SU-DHL-6 (cell line): ENCODE measurements around the gene FAT1.

Experiments used
- H2AFZ ChIP-seq: fragments of 200-600 bp; sonication (generic); 2 replicates; pipeline ENCODE4 v1.6.1; 2014; ENCODE audit warnings: low read depth, mild to moderate bottlenecking, moderate library complexity, mixed read lengths, antibody characterized with exemption, low read length; ENCODE audit not compliant: severe bottlenecking
- H3F3A ChIP-seq: fragments of 200-600 bp; shearing (Covaris generic); 2 replicates; pipeline ENCODE4 v1.6.0; 2016; ENCODE audit warnings: antibody characterized with exemption, mild to moderate bottlenecking; ENCODE audit not compliant: insufficient read depth
- H3K27ac ChIP-seq: fragments of 200-600 bp; sonication (generic); 2 replicates; pipeline ENCODE4 v1.5.1; 2016; ENCODE audit warnings: low read depth, mild to moderate bottlenecking, low read length, moderate library complexity, mixed read lengths
- H3K27me3 ChIP-seq: fragments of 200-600 bp; sonication (generic), shearing (Covaris generic); 2 replicates; pipeline ENCODE4 v1.6.0; 2014; ENCODE audit warnings: mild to moderate bottlenecking, low read length
- H3K36me3 ChIP-seq: fragments of 200-600 bp; sonication (generic); 2 replicates; pipeline ENCODE4 v1.6.1; 2014; ENCODE audit warnings: mild to moderate bottlenecking, low read length, mixed read lengths
- H3K4me2 ChIP-seq: fragments of 300-600, 200-600 bp; shearing (Covaris generic), sonication (generic); 2 replicates; pipeline ENCODE4 v1.6.0; 2014; ENCODE audit warnings: low read length, low read depth, mild to moderate bottlenecking; ENCODE audit not compliant: poor library complexity, severe bottlenecking
- H3K4me3 ChIP-seq: fragments of 200-600 bp; sonication (generic); 2 replicates; pipeline ENCODE4 v1.5.1; 2014; ENCODE audit warnings: antibody characterized with exemption, low read length, mild to moderate bottlenecking, mixed read lengths; ENCODE audit not compliant: insufficient read depth, poor library complexity, severe bottlenecking
- H3K79me2 ChIP-seq: fragments of 200-600 bp; sonication (generic); 2 replicates; pipeline ENCODE4 v1.6.1; 2014; ENCODE audit warnings: mild to moderate bottlenecking, low read length, moderate library complexity; ENCODE audit not compliant: insufficient read depth
- H3K9ac ChIP-seq: fragments of 200-600 bp; sonication (generic); 2 replicates; pipeline ENCODE4 v1.7.0; 2014; ENCODE audit warnings: mild to moderate bottlenecking, low read length
- H3K9me2 ChIP-seq: fragments of 200-600 bp; sonication (generic); replicated peaks from 2 replicates; pipeline ENCODE4 v1.6.1; 2014; ENCODE audit warnings: low read length; ENCODE audit not compliant: insufficient read depth
- H3K9me3 ChIP-seq: fragments of 200-600 bp; sonication (generic); 2 replicates; pipeline ENCODE4 v1.6.1; 2014; ENCODE audit warnings: low read length, mixed read lengths; ENCODE audit not compliant: insufficient read depth
- H4K20me1 ChIP-seq: fragments of 200-600 bp; sonication (generic); 2 replicates; pipeline ENCODE4 v1.6.1; 2014; ENCODE audit warnings: low read depth, mild to moderate bottlenecking, antibody characterized with exemption, low read length, moderate library complexity, mixed read lengths
- EZH2phosphoT487 ChIP-seq: fragments of 200-600 bp; sonication (generic), shearing (Covaris generic); conservative IDR thresholded peaks from 2 replicates; pipeline ENCODE4 v1.6.1; 2018; ENCODE audit warnings: mild to moderate bottlenecking, antibody characterized with exemption, low read length, moderate library complexity, mixed read lengths
- TF ChIP-seq, protein P1 (sequence below): fragments of 200-600 bp; sonication (generic); IDR thresholded peaks from one replicate; pipeline ENCODE4 v1.5.1; 2017; ENCODE audit warnings: antibody characterized with exemption, mild to moderate bottlenecking, low read length, moderate library complexity; ENCODE audit not compliant: insufficient read depth, poor library complexity, severe bottlenecking

Gene FAT1

DNA sequence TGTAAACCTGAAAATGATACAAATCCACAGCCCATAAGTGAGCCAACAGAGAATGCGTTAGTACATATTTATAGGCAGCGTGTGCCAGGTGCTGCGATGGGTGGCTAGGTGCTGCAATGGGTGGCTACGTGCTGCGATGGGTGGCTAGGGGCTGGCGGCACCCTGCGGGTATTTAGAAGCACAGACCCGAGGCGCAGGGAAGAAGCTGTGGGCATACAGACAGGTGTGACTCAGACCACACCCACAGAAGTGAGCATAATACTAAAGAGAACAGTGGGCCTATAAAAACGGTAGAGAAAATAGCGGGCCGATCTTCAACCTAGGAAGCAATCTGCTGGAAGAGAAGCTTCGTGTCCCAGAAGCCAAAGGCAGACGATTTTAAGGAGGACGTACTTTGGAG, 81.1 kb downstream of the FAT1 start:
- Histone ChIP-seq H3K9ac (no peak overlapping the region), H3K4me2 (no peak overlapping the region), H3K9me2 (no peaks in the 10 kb centered on the region), H3F3A (no peaks in the 10 kb centered on the region), H4K20me1 (no peaks in the 10 kb centered on the region), H2AFZ (no peak overlapping the region), H3K4me3 (no peak overlapping the region), H3K36me3 (no peaks in the 10 kb centered on the region), H3K27me3 (no peaks in the 10 kb centered on the region), H3K79me2 (no peaks in the 10 kb centered on the region), H3K9me3 (no peaks in the 10 kb centered on the region), H3K27ac (no peak overlapping the region)
- TF ChIP-seq EZH2phosphoT487, result no peak
- TF ChIP-seq, protein P1, sequence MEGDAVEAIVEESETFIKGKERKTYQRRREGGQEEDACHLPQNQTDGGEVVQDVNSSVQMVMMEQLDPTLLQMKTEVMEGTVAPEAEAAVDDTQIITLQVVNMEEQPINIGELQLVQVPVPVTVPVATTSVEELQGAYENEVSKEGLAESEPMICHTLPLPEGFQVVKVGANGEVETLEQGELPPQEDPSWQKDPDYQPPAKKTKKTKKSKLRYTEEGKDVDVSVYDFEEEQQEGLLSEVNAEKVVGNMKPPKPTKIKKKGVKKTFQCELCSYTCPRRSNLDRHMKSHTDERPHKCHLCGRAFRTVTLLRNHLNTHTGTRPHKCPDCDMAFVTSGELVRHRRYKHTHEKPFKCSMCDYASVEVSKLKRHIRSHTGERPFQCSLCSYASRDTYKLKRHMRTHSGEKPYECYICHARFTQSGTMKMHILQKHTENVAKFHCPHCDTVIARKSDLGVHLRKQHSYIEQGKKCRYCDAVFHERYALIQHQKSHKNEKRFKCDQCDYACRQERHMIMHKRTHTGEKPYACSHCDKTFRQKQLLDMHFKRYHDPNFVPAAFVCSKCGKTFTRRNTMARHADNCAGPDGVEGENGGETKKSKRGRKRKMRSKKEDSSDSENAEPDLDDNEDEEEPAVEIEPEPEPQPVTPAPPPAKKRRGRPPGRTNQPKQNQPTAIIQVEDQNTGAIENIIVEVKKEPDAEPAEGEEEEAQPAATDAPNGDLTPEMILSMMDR, result no peak

DNA sequence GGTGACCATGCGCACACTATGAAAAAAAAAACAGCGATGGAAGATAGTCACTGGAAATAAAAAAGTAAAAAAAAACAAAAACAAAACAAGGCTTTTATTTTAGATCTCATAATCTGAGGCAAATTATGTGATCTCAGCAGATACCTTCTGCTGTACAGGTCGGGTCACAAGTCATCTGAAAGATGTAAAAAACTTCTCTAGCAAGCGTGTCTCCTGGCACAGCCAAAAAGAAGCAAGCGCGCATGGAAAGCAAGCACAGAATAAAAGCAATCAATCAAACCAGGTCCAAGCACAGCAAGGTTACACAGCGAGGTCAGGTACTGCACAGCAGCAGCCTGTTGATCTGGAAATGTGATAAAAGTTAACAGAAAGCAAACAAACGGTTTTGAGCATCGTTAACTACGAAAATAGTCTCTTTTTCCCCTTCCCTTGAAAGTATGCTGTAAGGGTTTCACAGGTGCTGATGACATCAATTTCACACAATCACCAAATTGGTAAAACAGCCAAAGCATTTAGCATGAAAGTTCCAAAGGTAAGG, 89.0 kb downstream of the FAT1 start:
- H3K27ac ChIP-seq, result no peak overlapping the region
- H3K9me2 ChIP-seq, result no peaks in the 10 kb centered on the region
- H2AFZ ChIP-seq, result no peak overlapping the region
- no peaks in the 10 kb centered on the region for H3K36me3 ChIP-seq
- H3F3A ChIP-seq, result no peaks in the 10 kb centered on the region
- no peaks in the 10 kb centered on the region for H3K9me3 ChIP-seq
- H3K27me3 ChIP-seq, result no peaks in the 10 kb centered on the region
- H3K4me3 ChIP-seq, result no peak overlapping the region
- no peaks in the 10 kb centered on the region for H3K79me2 ChIP-seq
- no peak overlapping the region for H3K4me2 ChIP-seq
- TF ChIP-seq EZH2phosphoT487, result no peak
- TF ChIP-seq, protein P1, result no peak
- no peaks in the 10 kb centered on the region for H4K20me1 ChIP-seq
- H3K9ac ChIP-seq, result no peak overlapping the region

DNA sequence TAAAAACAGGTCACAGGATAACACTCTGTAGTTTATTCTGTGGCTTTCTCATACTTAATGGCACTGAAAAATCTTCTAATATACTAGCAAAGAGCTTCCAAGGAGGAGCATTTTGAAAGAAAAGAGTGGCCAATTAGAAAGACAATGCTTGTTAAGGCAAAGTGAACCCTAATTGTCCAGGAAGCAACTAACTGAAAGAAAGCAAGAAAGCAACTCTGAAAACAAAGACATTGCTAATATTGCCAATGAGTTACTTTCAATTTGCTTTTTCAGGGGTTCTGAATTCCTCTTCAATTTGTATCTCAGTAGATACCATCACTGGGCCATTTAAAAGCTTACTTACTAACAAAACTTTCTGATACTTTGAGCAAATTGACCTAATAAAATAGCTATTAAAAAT, 89.8 kb downstream of the FAT1 start:
- no peaks in the 10 kb centered on the region for H3K79me2 ChIP-seq
- H4K20me1 ChIP-seq, result no peaks in the 10 kb centered on the region
- no peak overlapping the region for H3K9ac ChIP-seq
- no peak for TF ChIP-seq EZH2phosphoT487
- TF ChIP-seq, protein P1, result no peak
- no peaks in the 10 kb centered on the region for H3K27me3 ChIP-seq
- H3K36me3 ChIP-seq, result no peaks in the 10 kb centered on the region
- no peaks in the 10 kb centered on the region for H3K9me2 ChIP-seq
- no peaks in the 10 kb centered on the region for H3K9me3 ChIP-seq
- no peaks in the 10 kb centered on the region for H3F3A ChIP-seq
- no peak overlapping the region for H3K4me3 ChIP-seq
- H3K4me2 ChIP-seq, result no peak overlapping the region
- H2AFZ ChIP-seq, result no peak overlapping the region
- no peak overlapping the region for H3K27ac ChIP-seq

DNA sequence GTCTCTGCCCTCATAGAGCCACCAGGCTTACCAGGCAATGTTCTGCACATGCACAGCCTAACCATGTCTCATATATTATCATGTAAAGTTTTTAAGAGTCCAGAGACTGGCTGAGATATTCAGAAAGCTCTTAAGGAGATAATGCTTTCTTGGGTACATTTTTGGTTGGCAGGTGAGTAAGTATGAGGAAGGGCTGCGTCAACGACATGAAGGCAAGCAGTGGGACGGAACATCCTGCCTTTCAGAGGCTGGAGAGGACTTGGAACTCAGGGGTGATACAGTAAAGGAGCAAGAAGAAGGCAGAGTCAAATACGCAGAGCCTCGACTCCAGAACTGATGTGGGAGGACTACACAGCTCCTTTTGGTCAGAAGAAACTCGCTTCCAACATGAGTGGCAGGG, 93.5 kb downstream of the FAT1 start:
- H3K4me3 ChIP-seq, result no peak overlapping the region
- no peaks in the 10 kb centered on the region for H3K9me3 ChIP-seq
- H3K4me2 ChIP-seq, result no peak overlapping the region

More for the DNA sequence above, 93.5 kb downstream of the FAT1 start:
- H4K20me1 ChIP-seq, result no peaks in the 10 kb centered on the region
- TF ChIP-seq, protein P1, result no peak
- TF ChIP-seq EZH2phosphoT487, result no peak
- H3K36me3 ChIP-seq, result no peaks in the 10 kb centered on the region
- no peak overlapping the region for H2AFZ ChIP-seq
- H3K79me2 ChIP-seq, result no peaks in the 10 kb centered on the region
- no peaks in the 10 kb centered on the region for H3K9me2 ChIP-seq
- H3F3A ChIP-seq, result no peaks in the 10 kb centered on the region
- H3K9ac ChIP-seq, result no peak overlapping the region
- H3K27me3 ChIP-seq, result no peaks in the 10 kb centered on the region
- no peak overlapping the region for H3K27ac ChIP-seq
